K562 (cell line): ENCODE measurements around the gene EPO. TPM values are rescaled to one million over a fixed set of nuclear protein-coding genes. Genes with fewer than 3 reads are reported as not detected.
A peak's percentile ranks its signal among the peaks of the same experiment; 100 is the strongest.

ENCODE experiments used
- ARID1B ChIP-seq: fragments of 450-650 bp; IDR thresholded peaks from 2 replicates; pipeline ENCODE4 v1.6.1; 2016; ENCODE audit warnings: antibody characterized with exemption, mild to moderate bottlenecking, inconsistent platforms
- ATF1 ChIP-seq, 2 experiments: fragments of 450-650 bp in 1 of 2; IDR thresholded peaks; 2 replicates each; pipeline ENCODE4 v1.6.1; 2016; ENCODE audit warnings: missing compliant biosample characterization in 1 of 2, missing genetic modification characterization in 1 of 2
- BHLHE40 ChIP-seq: IDR thresholded peaks from 2 replicates; pipeline ENCODE4 v1.6.1; 2011; ENCODE audit warnings: low read length, improper control_type of control experiment
- CHD2 ChIP-seq: IDR thresholded peaks from 2 replicates; pipeline ENCODE4 v1.6.1; 2011; ENCODE audit warnings: low read depth, low read length
- E2F1 ChIP-seq: sonication (generic); formaldehyde crosslinking; IDR thresholded peaks from 2 replicates; pipeline ENCODE4 v1.8.1; 2023; ENCODE audit warnings: mild to moderate bottlenecking, missing genetic modification reagents, moderate library complexity
- ETS1 ChIP-seq: conservative IDR thresholded peaks from 2 replicates; pipeline ENCODE4 v1.6.1; 2011; ENCODE audit warnings: low read depth, mild to moderate bottlenecking, low read length; ENCODE audit not compliant: control insufficient read depth
- FOSL1 ChIP-seq: fragments of 200-800 bp; sonication (Bioruptor generic); conservative IDR thresholded peaks from 2 replicates; pipeline ENCODE4 v1.6.1; 2016; ENCODE audit warnings: missing genetic modification characterization, missing compliant biosample characterization
- FOXJ2 ChIP-seq: fragments of 200-800 bp; sonication (Bioruptor generic); IDR thresholded peaks from 2 replicates; pipeline ENCODE4 v1.6.1; 2016; ENCODE audit warnings: missing genetic modification characterization, missing compliant biosample characterization
- HDAC8 ChIP-seq: fragments of 450-650 bp; IDR thresholded peaks from 2 replicates; pipeline ENCODE4 v1.6.1; 2016; ENCODE audit warnings: mild to moderate bottlenecking, missing genetic modification characterization, moderate library complexity, missing compliant biosample characterization
- JUNB ChIP-seq: fragments of 450-650 bp; formaldehyde crosslinking; conservative IDR thresholded peaks from 2 replicates; pipeline ENCODE4 v1.4.0; 2020; ENCODE audit warnings: mild to moderate bottlenecking
- LCOR ChIP-seq: sonication (generic); formaldehyde crosslinking; IDR thresholded peaks from 2 replicates; pipeline ENCODE4 v1.8.0; 2022; ENCODE audit warnings: mild to moderate bottlenecking, missing genetic modification reagents
- MEF2D ChIP-seq: conservative IDR thresholded peaks from 2 replicates; pipeline ENCODE4 v1.6.1; 2016; ENCODE audit warnings: low read depth, missing genetic modification characterization, missing compliant biosample characterization
- MYC ChIP-seq, 2 experiments: fragments of 250-450 bp in 1 of 2; sonication (Bioruptor Pico) in 1 of 2; IDR thresholded peaks; 2 replicates each; pipeline versions ENCODE4 v1.5.1 to v1.6.1; 2012 to 2021; ENCODE audit warnings: low read depth in 2 of 2, borderline replicate concordance in 1 of 2, improper control_type of control experiment in 1 of 2, low read length in 1 of 2, mild to moderate bottlenecking in 1 of 2, moderate library complexity in 1 of 2
- NFIC ChIP-seq: fragments of 450-650 bp; IDR thresholded peaks from 2 replicates; pipeline ENCODE4 v1.6.1; 2017; ENCODE audit warnings: mild to moderate bottlenecking, inconsistent platforms
- PTTG1 ChIP-seq: fragments of 450-650 bp; IDR thresholded peaks from 2 replicates; pipeline ENCODE4 v1.6.1; 2016; ENCODE audit warnings: low read depth, mild to moderate bottlenecking, missing genetic modification characterization, missing compliant biosample characterization
- RAD21 ChIP-seq, 2 experiments: fragments of 250-450 bp in 1 of 2; fragments of 450-650 bp in 1 of 2; sonication (Bioruptor Pico) in 1 of 2; formaldehyde crosslinking in 1 of 2; IDR thresholded peaks in 1 of 2; conservative IDR thresholded peaks in 1 of 2; 2 replicates each; pipeline versions ENCODE4 v1.4.0 to v1.8.0; 2020 to 2022; ENCODE audit warnings: mild to moderate bottlenecking in 2 of 2, moderate library complexity in 1 of 2
- YBX1 ChIP-seq: fragments of 450-650 bp; IDR thresholded peaks from 2 replicates; pipeline ENCODE4 v1.7.1; 2016; ENCODE audit warnings: mild to moderate bottlenecking
- ZNF134 ChIP-seq: fragments of 250-450 bp; sonication (Bioruptor Pico); conservative IDR thresholded peaks from 2 replicates; pipeline ENCODE4 v1.4.0; 2020
- ZNF263 ChIP-seq: sonication (generic); formaldehyde crosslinking; IDR thresholded peaks from 2 replicates; pipeline ENCODE4 v1.8.0; 2022; ENCODE audit warnings: mild to moderate bottlenecking, missing genetic modification reagents, borderline replicate concordance
- ZNF431 ChIP-seq: sonication (generic); formaldehyde crosslinking; IDR thresholded peaks from 2 replicates; pipeline ENCODE4 v1.8.0; 2022; ENCODE audit warnings: mild to moderate bottlenecking, missing genetic modification reagents
- ZNF507 ChIP-seq: conservative IDR thresholded peaks from 2 replicates; pipeline ENCODE4 v1.6.1; 2017; ENCODE audit warnings: missing genetic modification characterization, missing compliant biosample characterization
- polyA plus RNA-seq, 8 experiments: library from polyadenylated mRNA; depleted of rRNA in 4 of 8; stranded (reverse) in 5 of 8; unstranded in 3 of 8; fragments of >200 nt; fragmentation: Nextera tagmentation in 2 of 8; fragmentation: Illumina TruSeq in 1 of 8; extraction: Ambion mirVana in 2 of 8; extraction: Trizol in 1 of 8; gene quantifications; 2 replicates each; pipeline versions ENCODE4 v1.2.1 to v1.2.3, GENCODE V29; 2011 to 2014; ENCODE audit warnings: inconsistent platforms in 1 of 8, missing spikeins in 1 of 8
- total RNA-seq, 7 experiments: library from RNA; depleted of rRNA in 6 of 7; stranded (reverse); fragments of >200 nt in 6 of 7; fragmentation: Illumina TruSeq in 2 of 7; extraction: Trizol in 2 of 7; gene quantifications; 2 replicates each; pipeline versions ENCODE4 v1.2.1 to v1.2.3, GENCODE V29; 2011 to 2021; ENCODE audit warnings: low replicate concordance in 1 of 7
- TF ChIP-seq, protein P1 (sequence below): fragments of 250-450 bp; sonication (Bioruptor Pico); IDR thresholded peaks from 2 replicates; pipeline ENCODE4 v1.8.0; 2022; ENCODE audit warnings: inconsistent platforms, mild to moderate bottlenecking, moderate library complexity, borderline replicate concordance

Gene EPO
- total and polyA plus RNA-seq, 9 of the 15 experiments (the other 6 are each of a cell fraction or from before 2014, with no cell fraction given): 0.06 to 0.41 (median 0.07) TPM; not detected in 6

- peak; percentile 70 for TF ChIP-seq MYC (IDR thresholded peaks at IDR 0.05; ENCODE audit: low read depth, low read length)
- TF ChIP-seq MYC (CRISPR knock-in tag; IDR thresholded peaks at IDR 0.05; ENCODE audit: borderline replicate concordance, low read depth): no peak
- TF ChIP-seq, protein P1, sequence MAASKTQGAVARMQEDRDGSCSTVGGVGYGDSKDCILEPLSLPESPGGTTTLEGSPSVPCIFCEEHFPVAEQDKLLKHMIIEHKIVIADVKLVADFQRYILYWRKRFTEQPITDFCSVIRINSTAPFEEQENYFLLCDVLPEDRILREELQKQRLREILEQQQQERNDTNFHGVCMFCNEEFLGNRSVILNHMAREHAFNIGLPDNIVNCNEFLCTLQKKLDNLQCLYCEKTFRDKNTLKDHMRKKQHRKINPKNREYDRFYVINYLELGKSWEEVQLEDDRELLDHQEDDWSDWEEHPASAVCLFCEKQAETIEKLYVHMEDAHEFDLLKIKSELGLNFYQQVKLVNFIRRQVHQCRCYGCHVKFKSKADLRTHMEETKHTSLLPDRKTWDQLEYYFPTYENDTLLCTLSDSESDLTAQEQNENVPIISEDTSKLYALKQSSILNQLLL (CRISPR knock-in tag): no peak
- peak in 1 of 2 experiments; percentile 28; a peak in 1 of 4 replicates for TF ChIP-seq RAD21 (CRISPR knock-in tag; conservative IDR thresholded peaks at IDR 0.05 in 1 of 2, IDR thresholded peaks at IDR 0.05 in 1 of 2)
- TF ChIP-seq E2F1 (CRISPR knock-in tag): peak; percentile 83
- no peak for TF ChIP-seq HDAC8 (tag)
- TF ChIP-seq JUNB (CRISPR knock-in tag): no peak
- TF ChIP-seq FOSL1: peak; percentile 71
- TF ChIP-seq ATF1 (CRISPR knock-in tag; IDR thresholded peaks at IDR 0.05): peak; percentile 78
- TF ChIP-seq ATF1 (tag; IDR thresholded peaks at IDR 0.05): peak; percentile 95
- TF ChIP-seq FOXJ2: peak; percentile 59; the same call in 1 of the 2 replicates
- peak; percentile 92 for TF ChIP-seq CHD2
- no peak for TF ChIP-seq YBX1
- no peak for TF ChIP-seq PTTG1 (tag)
- TF ChIP-seq ZNF431 (CRISPR knock-in tag): no peak
- TF ChIP-seq ZNF507 (tag): no peak
- TF ChIP-seq ETS1: peak; percentile 90; the same call in 1 of the 2 replicates
- peak; percentile 98 for TF ChIP-seq BHLHE40
- no peak for TF ChIP-seq NFIC
- TF ChIP-seq MEF2D (tag): peak; percentile 68; the same call in 1 of the 2 replicates
- peak; percentile 66; the same call in 1 of the 2 replicates for TF ChIP-seq LCOR (CRISPR knock-in tag)
- peak; percentile 81; the same call in 1 of the 2 replicates for TF ChIP-seq ZNF263 (CRISPR knock-in tag)
- TF ChIP-seq ARID1B: peak; percentile 63; the same call in 1 of the 2 replicates
- no peak for TF ChIP-seq ZNF134 (CRISPR knock-in tag)
Measured at GRCh38 chr7:100673302-100673941, 46.8 kb upstream of the EPO start, which contains the start of gene GNB2 (continued).
